ENCODE measurements around the gene DBN1. TPM values are rescaled to one million over a fixed set of nuclear protein-coding genes. Genes with fewer than 3 reads are reported as not detected.
"Not testable (repeated sequence)": the region's sequence is repeated elsewhere in the genome, so short reads cannot be mapped to it uniquely, and the experiment has no call there.

Gene DBN1
- total and polyA plus RNA-seq, 2 experiments from 2014 or later = 163 to 257 TPM

DNA sequence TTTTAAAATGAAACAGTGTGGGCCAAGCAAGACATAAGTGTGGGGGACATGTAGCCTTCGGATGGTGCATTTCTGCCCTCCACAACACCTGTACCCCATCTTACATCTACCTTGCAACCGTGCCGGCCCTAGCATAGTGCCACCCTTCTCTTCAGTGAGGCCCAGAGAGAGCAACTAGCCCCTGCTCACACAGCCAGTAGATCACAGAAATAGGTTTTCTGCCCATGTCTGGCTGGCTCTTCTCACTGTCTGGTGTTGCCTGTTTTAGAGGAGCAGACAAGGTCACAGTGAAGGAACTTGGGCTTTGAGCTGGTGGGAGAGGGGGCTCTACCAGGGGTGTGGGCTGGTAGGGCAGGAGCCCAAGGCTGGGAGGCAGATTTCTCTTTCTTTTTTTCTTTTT is 12.8 kb upstream of the DBN1 start:
- WGBS, 2 experiments (ENCODE audit: low coverage in 1 of 2, low lambda C conversion rate in 2 of 2, missing lambda C conversion rate in 2 of 2) = 97 to 100% methylated on average over 3 of the region's 3 CpGs
- Histone ChIP-seq H3K9me2 (ENCODE audit: insufficient read depth) (no peaks in the 10 kb centered on the region), H3K27ac (no peak overlapping the region), H3K9me3 (ENCODE audit: low read depth) (no peaks in the 10 kb centered on the region), H4K20me1 (ENCODE audit: insufficient read depth) (0 out of 2 replicates have a peak, but pooled peaks cover 4% of the 10 kb centered on the region), H3K36me3 (ENCODE audit: low read depth) (peaks cover 70% of the 10 kb centered on the region), H2AFZ (no peak overlapping the region), H3K4me3 (no peak overlapping the region), H3K4me1 (ENCODE audit: insufficient read depth) (peaks cover 9% of the 10 kb centered on the region), H3K9ac (no peak overlapping the region), H3K79me2 (ENCODE audit: insufficient read depth) (peaks cover 52% of the 10 kb centered on the region), H3K4me2 (ENCODE audit: unreplicated experiment) (no peak overlapping the region), H3K27me3 (replicated peaks; ENCODE audit: insufficient read depth) (no peaks in the 10 kb centered on the region), H3F3A (ENCODE audit: insufficient read depth) (peaks cover 72% of the 10 kb centered on the region)
- DNase-seq = no peak
- in situ Hi-C loops (cut with MboI) = no loop called here
- TF ChIP-seq EZH2phosphoT487 (IDR thresholded peaks at IDR 0.05; ENCODE audit: insufficient read depth, low read depth) (no peak), EZH2 (IDR thresholded peaks at IDR 0.05; ENCODE audit: insufficient read depth, poor library complexity, severe bottlenecking) (no peak)

- Histone ChIP-seq H3K9ac (peak overlapping the region; percentile 10; the same call in 1 of the 2 replicates), H3K4me1 (ENCODE audit: insufficient read depth) (peaks cover 12% of the 10 kb centered on the region), H3F3A (ENCODE audit: insufficient read depth) (peaks cover 76% of the 10 kb centered on the region), H3K79me2 (ENCODE audit: insufficient read depth) (peaks cover 47% of the 10 kb centered on the region), H3K36me3 (ENCODE audit: low read depth) (peaks cover 64% of the 10 kb centered on the region)
- H3K27ac ChIP-seq; DNase-seq; in situ Hi-C loops (cut with MboI); H4K20me1 ChIP-seq (ENCODE audit: insufficient read depth); H3K4me2 ChIP-seq (ENCODE audit: unreplicated experiment); H3K27me3 ChIP-seq (replicated peaks; ENCODE audit: insufficient read depth); H3K9me2 ChIP-seq (ENCODE audit: insufficient read depth); H3K9me3 ChIP-seq (ENCODE audit: low read depth); H2AFZ ChIP-seq; H3K4me3 ChIP-seq: not testable (repeated sequence)
- 89 to 96% methylated on average over 3 of the region's 3 CpGs for WGBS, 2 experiments (ENCODE audit: low coverage in 1 of 2, low lambda C conversion rate in 2 of 2, missing lambda C conversion rate in 2 of 2)
Observed at GRCh38 chr5:177485753-177486152, 12.3 kb upstream of the DBN1 start.

DNA sequence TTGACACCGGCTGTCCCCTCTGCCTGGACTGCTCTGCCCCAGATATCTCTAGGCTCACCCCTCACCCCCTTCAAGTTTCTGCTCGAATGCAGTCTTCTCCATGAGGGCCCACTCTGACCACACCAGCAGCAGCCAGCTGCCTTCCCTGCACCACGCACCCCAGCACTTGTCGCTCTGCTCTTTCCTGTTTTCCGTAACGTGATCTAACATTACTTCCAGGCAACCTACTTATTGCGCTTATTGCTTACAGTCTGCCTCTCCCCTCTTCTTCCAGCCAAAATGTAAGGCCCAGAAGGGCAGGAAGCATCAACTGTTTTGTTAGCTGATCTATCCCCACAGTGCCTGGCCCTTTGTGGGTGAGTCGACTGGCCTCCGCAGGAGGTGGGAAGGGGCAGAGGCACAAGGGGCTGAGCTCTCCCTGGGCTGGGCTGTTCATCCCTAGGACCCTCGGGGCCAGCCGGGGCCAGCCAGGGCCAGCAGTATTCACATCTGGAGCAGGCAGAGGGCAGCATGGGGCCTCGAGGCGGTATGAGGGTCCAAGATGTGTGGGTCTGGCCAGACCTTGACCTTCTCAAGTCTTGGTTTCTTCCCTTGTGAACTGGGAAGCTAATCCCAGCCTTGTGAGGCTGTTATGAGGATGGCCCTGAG is 11.6 kb upstream of the DBN1 start:
- peak overlapping the region; percentile 10; the same call in 1 of the 2 replicates for H3K9ac ChIP-seq
- in situ Hi-C loops (cut with MboI) = no loop called here
- no peak overlapping the region for H2AFZ ChIP-seq
- WGBS, 2 experiments (ENCODE audit: low coverage in 1 of 2, low lambda C conversion rate in 2 of 2, missing lambda C conversion rate in 2 of 2) = 85 to 86% methylated on average over 12 to 13 of the region's 13 CpGs
- peaks cover 18% of the 10 kb centered on the region for H3K4me1 ChIP-seq (ENCODE audit: insufficient read depth)
- no peaks in the 10 kb centered on the region for H3K27me3 ChIP-seq (replicated peaks; ENCODE audit: insufficient read depth)
- DNase-seq = no peak
- peaks cover 64% of the 10 kb centered on the region for H3K36me3 ChIP-seq (ENCODE audit: low read depth)
- H3K4me2 ChIP-seq (ENCODE audit: unreplicated experiment) = no peak overlapping the region
- H3K9me3 ChIP-seq (ENCODE audit: low read depth) = no peaks in the 10 kb centered on the region
- H3K4me3 ChIP-seq = no peak overlapping the region
- H3K9me2 ChIP-seq (ENCODE audit: insufficient read depth) = no peaks in the 10 kb centered on the region
- peaks cover 42% of the 10 kb centered on the region for H3K79me2 ChIP-seq (ENCODE audit: insufficient read depth)
- H4K20me1 ChIP-seq (ENCODE audit: insufficient read depth) = 0 out of 2 replicates have a peak, but pooled peaks cover 4% of the 10 kb centered on the region
- H3K27ac ChIP-seq = peak overlapping the region; percentile 40
- no peak for TF ChIP-seq EZH2 (IDR thresholded peaks at IDR 0.05; ENCODE audit: insufficient read depth, poor library complexity, severe bottlenecking)
- TF ChIP-seq EZH2phosphoT487 (IDR thresholded peaks at IDR 0.05; ENCODE audit: insufficient read depth, low read depth) = no peak
- peaks cover 82% of the 10 kb centered on the region for H3F3A ChIP-seq (ENCODE audit: insufficient read depth)

- Histone ChIP-seq H3K9me2 (ENCODE audit: insufficient read depth) (no peaks in the 10 kb centered on the region), H3K27ac (peak overlapping the region; percentile 40), H3K9me3 (ENCODE audit: low read depth) (no peaks in the 10 kb centered on the region), H3K9ac (0 out of 2 replicates have a peak overlapping the region, but pooled peaks have one; percentile 3), H3K27me3 (replicated peaks; ENCODE audit: insufficient read depth) (no peaks in the 10 kb centered on the region), H3K4me1 (ENCODE audit: insufficient read depth) (peaks cover 26% of the 10 kb centered on the region), H3K79me2 (ENCODE audit: insufficient read depth) (peaks cover 35% of the 10 kb centered on the region), H4K20me1 (ENCODE audit: insufficient read depth) (0 out of 2 replicates have a peak, but pooled peaks cover 4% of the 10 kb centered on the region), H2AFZ (no peak overlapping the region), H3K4me2 (ENCODE audit: unreplicated experiment) (no peak overlapping the region), H3K36me3 (ENCODE audit: low read depth) (peaks cover 58% of the 10 kb centered on the region), H3K4me3 (no peak overlapping the region), H3F3A (ENCODE audit: insufficient read depth) (peaks cover 89% of the 10 kb centered on the region)
- TF ChIP-seq EZH2 (IDR thresholded peaks at IDR 0.05; ENCODE audit: insufficient read depth, poor library complexity, severe bottlenecking) = no peak
- TF ChIP-seq EZH2phosphoT487 (IDR thresholded peaks at IDR 0.05; ENCODE audit: insufficient read depth, low read depth) = no peak
- in situ Hi-C loops (cut with MboI) = no loop called here
- DNase-seq = no peak
- WGBS, 2 experiments (ENCODE audit: low coverage in 1 of 2, low lambda C conversion rate in 2 of 2, missing lambda C conversion rate in 2 of 2) = 90 to 93% methylated on average over 22 of the region's 22 CpGs
Observed at GRCh38 chr5:177483994-177484901, 10.8 kb upstream of the DBN1 start.

Data from GM23248 (cell line).